GM18498 (cell line): Measurements from ENCODE around the gene PTPRT.

Experiments
- ATAC-seq: cut with Tn5 transposase; IDR thresholded peaks from one replicate; pipeline ENCODE4 v1.9.1; 2021; ENCODE audit warnings: mild to moderate bottlenecking, moderate library complexity; ENCODE audit not compliant: unreplicated experiment

Gene PTPRT

DNA sequence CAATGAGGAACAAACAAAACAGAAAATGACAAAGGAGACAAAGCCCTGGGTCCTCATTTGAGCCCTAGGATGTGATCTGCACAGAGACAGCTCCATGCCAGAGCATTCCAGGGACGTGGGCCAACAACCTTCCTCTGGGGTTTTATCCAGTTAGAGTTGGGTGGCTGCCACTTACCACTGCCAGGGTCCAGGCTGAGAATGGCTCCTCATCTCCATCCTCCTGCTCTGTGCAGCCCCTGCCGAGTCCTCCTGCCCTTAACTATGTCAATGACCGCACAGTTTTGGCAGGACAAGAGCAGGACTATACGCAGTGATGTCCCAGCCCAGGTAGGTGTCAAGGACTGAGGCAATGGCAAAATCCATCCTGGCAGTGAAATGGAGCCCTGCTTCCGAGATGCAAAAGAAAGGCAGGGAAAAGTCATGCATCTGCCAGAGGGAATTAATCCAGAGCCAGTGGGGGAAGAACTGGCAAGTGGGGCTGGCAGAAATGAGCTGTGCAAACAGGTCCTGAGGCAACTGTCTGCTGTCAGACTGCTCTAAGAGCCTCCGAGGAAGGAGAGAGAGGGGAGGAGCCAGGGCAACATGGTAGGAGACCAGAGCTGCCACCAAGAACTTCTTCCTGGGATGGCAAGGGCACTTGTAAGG, 449.4 kb downstream of the PTPRT start:
- no peak for ATAC-seq

DNA sequence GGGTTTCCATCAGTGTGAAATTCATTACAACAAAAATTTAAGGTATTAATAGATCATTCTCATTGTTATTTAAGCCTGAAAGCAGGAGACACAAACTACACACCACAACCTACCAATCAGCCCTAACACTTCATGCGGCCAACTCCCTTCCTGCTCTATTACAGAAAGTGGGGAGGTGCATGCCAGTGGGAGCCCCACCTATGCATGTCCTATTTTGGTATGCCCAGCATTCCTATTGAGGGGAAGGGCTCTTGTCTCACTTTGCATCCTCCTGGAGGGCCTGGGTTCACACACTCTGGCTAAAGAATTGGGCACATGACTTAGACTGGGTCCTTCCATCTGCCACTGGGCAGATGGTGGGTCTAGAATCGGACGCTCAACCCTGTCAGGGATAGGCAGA, 450.0 kb downstream of the PTPRT start:
- no peak for ATAC-seq

DNA sequence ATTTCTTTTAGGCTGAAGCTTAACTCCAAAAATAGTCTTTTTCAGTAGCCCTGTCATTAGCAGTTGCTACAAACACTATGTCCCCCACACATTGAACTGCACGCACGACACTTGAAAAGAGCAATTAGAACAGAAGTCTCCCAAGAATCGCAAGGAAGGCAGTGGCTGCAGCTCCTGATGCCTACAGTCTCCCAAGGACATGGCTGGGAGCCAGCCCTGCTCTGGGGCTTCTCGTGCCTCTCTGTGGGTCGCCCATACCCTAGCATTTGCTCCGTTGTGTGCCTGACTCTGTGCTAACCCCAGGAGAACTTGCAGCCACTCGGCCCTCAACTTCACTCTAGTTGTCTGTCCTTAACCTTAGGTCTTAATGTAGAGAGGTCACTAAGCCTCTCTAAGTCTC, 454.2 kb downstream of the PTPRT start:
- ATAC-seq, result no peak

DNA sequence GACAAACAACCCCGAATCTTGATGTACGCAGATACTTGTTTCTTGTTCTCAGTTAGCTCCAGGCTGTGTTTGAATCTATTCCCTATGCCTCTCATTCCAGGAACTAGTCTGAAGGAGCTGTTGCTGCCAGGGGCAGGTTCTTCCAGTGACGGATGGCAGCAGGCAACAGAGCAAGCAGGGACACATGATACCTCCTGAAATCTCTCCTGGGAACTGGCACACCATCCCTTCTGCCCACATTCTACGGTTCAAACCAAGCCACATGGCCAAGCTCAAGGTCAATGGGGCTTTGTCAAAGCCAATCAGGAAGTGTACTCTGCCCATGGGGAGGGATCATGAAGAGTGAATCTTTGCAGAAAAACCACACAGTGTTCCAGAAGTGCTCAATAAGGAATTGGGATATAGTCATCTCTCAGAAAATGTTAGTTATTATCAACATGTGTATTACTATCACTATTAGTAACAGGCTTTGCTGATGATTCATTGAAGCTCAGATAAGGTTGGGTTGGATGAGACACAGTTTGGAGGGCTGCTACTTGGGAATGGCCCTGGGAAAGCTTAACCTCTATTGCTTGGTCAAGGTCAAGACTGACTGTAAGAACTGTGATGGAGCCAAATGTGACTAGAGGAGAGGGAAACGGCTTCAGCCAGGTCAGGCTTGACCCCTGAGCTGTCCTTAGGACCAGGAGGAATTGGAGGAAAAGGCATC, 454.9 kb downstream of the PTPRT start:
- no peak for ATAC-seq

DNA sequence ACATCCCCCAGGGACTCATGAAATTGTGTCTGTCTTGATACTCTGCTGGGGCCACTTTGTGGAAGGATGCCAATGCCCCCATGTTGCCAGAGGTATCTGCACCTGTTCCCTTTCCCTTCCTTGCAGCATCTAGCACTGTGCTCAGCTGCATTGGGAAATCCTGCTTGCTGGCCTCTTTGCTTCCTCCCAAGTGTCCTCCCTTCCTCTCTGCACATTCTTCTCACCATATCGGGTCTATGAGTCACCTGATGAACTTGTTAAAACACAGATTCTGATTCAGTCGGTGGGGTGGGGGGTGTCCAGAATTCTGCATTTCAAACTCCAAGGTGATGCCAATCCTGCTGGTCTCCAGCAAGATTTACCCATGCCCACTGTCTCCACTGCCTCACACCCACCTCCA, 467.8 kb downstream of the PTPRT start:
- ATAC-seq, result no peak

DNA sequence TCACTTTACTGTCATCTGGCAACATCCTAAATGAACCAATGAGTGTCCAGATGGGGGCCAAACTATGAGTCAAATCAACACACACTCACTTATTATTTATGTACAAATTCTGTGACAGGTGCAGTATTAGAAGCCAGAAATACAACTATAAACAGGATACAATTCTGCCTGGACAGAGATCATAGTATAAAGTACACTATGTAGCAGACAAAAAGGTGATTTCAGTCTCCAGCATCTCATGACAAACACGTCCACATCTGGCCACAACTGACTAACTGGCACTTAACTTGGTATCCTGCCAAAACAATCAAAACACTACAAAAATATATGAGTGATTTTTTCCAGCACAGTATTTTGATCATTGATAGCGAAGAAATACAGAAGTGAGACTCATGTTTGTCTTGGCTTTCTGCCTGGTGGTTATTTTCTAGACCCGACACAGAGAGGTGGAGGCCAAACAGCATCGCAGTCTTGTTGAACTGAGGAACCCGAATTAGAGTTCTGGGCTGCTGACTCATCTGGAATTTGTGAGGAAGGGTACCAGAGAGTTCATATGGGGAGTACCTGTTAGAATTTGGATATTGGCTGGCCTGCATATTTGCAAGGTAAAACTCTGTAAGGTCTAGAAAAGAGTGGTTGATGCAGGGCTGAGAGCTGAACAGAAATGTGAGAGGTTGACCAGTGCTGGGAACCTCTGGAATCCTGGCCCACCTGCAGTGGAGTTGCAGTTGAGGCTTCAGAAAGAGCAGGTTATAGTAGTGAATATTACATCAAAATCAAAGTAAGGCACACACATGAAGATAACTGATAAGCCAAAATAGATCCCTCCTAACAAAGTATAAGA, 475.2 kb downstream of the PTPRT start:
- ATAC-seq, result no peak

DNA sequence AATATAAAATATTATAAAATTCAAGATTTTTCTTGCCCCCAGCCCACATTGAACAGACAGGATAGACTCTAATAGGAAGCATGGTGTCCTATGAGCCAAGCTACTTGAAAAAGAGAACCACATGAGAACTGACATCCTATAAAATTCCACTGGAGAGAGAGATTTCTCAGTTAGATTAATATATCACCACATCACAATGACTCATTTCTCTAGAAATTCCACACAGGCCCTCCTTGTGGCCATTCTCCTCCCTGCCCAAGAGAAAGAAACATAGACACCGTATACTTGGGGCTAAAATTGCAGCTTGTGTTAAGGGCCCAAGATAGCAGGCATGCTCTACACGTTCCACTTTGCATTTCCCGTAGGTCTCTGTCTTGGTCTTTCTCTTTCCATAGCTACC, 481.4 kb downstream of the PTPRT start:
- no peak for ATAC-seq

DNA sequence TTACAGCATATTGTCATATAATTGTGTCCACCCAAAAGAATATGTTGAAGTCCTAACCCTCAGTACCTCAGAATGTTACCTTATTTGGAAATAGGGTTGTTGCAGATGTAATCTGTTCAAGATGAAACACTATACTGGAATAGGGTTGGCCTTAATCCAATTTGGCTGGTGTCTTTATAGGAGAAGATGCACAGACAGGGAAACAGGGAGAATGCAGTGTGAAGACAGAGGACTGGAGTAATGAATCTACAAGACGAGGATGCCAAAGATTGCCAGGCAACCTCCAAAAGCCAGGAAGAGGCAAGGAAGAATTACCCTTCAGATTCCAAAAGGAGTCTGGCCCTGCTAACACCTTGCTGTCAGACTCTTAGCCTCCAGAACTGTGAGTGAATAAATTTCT, 482.9 kb downstream of the PTPRT start:
- no peak for ATAC-seq

DNA sequence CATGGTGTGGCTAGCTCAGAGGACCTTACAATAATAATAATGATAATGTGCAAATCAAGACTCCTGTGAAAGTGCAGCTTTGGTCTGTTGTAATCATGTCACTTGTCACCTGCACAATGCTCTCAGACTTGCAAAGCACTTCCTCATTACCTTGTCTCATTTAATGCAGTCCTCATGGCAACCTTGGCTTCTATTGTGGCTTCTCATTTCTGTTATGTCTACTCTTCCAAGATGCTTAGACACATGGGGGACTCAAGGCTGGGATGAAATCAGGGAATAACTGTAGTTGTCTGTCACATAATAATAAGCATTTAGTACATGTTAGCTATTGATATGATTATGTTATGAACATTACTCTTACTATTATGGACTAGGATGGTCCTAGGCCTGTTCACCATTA, 484.2 kb downstream of the PTPRT start:
- ATAC-seq, result no peak

DNA sequence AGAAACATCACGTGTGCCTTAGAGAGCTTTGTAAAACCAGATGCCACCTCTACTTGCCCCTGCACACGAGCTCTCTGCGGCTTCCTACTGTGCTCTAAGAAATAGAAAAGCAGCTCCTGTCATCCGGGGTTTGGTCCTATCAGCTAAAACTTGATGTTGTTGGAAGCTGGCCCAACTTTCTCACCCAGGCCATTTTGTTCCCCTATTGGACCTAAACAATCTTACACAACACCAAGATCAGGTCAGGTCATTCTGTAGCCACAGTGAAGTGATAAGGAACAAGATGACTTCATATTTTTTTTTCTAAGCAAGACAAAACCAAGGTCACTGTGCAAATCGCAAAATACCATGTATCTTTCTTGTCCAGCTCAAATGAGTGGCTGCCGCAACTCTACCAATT, 486.0 kb downstream of the PTPRT start:
- ATAC-seq, result no peak

DNA sequence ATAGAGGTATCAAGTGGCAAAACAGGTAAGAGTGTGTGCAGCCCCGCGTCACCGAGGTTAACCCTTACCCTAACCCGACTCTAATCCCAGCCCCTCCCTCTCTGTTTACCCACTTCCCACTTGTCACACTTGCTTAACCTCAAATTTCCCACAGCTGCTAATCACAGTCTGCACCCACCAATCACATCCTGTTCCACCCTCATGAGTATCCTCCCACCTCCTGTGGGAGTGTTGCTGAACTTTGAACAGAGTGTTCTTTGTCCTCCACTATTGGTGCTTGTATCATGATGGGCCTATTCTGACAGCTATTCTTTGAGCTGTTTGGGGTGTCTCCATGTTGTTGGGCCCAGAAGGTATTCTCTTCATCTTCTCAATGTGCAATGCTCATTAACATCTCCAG, 487.8 kb downstream of the PTPRT start:
- no peak for ATAC-seq

DNA sequence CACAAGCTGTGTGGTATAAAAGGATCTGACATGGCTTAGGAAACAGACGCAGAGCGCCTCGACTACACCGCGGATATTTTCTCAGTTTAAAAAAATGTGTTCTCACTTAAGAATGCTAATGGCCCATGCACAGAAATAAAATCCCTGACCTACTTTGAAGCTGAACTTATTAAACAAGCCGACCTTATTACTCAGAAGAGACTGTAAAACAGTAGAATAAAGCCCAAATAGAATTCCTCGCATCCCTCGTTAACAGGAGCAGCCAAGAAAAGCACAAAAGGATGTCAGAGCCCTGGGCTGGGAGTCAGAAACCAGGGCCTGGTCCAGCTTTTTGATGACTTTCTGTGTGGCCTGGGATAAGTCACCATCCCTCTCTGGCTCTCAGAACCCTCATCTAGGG, 489.3 kb downstream of the PTPRT start:
- ATAC-seq, result no peak

DNA sequence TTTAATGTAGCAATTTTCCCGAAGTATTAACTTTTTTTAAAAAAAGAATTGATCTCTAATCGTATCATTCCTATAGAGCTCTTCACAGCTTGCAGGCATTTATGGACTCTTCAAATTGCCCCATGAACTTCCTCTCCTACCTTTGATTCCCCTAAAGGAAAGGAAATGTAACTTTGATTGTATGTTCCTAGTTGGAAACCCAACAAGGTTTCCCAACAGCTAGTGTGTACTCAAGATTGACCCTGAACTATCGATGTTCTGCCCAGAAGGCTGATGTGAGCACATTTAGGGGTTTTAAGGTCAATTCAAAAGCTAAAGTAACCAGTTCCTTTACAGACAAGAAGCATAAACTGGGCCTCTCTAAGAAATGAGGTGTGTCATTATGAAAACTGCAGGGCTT, 491.7 kb downstream of the PTPRT start:
- no peak for ATAC-seq

DNA sequence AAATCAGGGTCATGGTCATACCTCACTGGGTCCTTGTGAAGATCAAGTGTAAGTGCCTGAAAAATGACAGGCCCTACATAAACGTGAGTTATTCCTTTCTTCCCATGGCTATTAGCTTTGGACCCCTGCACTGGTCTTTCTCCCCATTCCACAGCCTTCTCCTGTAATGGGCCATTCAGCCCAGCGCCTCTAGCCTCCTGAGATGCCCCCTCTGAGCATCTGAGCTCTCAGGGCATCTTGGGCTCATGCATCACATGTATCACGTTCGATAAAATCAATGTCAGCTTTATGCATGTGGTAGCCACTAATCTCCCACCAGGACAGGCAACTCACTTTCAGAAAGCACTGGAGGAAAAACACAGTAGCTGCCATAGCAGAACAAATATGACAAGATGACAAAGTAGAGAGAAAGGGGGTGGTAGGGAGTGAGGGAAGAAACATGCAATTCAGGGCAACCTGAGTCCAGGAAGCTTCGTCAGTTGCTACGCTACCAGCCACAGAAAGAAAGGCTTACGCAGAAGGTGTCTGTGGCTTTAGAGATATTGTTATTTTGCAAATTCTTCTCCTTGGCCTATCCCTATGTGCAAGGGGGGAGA, 498.8 kb downstream of the PTPRT start:
- ATAC-seq, result no peak

DNA sequence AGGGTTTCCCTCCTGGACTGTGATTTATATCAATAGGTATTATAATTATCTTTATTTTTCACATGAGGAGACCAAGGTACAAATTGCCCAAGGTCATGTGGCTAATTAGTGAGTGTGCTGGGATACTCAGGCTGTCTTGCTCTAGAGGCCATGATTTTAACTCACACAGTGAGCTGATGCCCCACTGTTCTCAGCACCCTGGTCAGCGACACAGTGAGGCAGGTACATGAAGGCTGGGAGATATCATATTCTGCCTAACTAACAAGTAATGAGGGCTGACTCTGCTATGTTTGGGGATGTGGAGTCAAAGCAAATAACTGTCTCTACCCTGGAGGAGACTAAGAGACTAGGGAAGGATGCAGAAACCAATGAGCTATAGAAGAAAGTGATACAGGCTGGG, 501.1 kb downstream of the PTPRT start:
- ATAC-seq, result no peak

DNA sequence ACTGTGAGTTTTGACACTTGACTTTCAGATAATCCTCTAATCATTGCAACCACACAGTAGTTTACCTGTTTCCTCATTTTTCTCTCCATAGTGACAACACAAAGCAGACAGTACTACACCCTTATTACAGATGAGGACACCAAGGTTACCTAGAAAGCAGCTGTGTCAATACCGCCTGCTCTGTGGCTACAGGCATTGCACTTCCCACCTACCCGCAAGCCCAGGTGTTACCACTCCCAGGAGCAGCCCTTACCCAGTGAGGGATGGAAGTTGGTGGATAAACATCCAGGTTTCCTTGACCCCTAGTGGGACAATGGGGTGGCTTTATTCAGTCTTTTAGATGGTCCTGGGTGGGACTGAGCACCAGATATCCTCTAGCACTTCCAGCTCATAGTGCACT, 503.6 kb downstream of the PTPRT start:
- ATAC-seq, result no peak

DNA sequence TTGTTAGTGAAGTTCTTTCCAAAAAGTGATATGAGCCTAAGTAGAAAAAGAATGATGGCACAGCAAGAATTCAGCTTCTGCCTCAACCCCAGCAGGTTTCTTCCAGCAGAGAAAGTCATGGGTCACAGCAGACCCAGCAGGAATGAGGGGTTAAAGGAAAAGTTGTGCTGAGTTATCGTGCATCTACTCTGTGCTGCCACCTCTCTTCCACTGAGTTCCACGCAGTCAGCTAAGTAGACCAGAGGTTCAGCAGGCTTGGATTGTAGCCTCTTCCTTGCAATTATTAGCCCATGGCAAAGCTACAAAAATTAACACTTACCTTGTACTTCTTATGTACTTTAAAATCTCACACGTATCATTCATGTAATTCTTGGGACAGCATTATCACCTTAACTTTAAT, 510.8 kb downstream of the PTPRT start:
- no peak for ATAC-seq

DNA sequence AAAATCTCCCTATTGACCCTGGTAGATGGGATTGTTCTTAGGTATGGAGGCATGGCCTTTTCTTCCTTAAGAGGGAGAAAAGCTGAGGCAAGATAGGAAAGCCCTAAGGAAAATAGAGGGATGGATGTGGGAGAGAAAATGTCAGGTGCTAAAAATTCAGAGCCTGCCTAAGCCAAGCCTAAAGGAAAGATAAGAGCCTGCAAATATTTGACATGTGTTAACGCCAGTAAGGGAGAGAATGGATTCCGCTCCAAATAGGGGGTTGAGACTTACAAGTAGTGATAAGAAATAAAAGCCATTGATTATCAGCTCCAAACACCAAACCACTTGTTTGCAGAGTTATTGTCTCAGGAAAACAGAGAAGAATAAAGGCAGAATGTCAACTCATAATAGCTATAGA, 533.6 kb downstream of the PTPRT start:
- no peak for ATAC-seq

DNA sequence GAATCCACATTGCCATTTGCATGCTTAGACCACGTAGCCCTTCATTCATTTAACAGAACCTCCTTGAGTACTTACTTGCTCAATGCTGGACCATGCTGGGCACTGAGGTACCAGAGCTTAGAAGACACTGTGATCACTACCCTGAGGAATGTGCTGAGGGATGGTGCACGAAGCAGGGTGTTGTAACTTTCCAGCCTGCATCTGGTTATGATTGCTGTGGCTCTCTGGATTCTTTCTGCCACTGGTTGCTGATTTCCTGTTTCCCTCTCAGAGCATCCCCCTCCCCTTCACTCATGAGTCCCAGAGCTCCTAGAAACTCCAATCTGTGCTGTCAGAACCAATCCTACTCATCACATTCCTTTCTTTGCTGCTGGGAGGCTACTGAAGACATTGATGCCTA, 537.4 kb downstream of the PTPRT start:
- ATAC-seq, result no peak

DNA sequence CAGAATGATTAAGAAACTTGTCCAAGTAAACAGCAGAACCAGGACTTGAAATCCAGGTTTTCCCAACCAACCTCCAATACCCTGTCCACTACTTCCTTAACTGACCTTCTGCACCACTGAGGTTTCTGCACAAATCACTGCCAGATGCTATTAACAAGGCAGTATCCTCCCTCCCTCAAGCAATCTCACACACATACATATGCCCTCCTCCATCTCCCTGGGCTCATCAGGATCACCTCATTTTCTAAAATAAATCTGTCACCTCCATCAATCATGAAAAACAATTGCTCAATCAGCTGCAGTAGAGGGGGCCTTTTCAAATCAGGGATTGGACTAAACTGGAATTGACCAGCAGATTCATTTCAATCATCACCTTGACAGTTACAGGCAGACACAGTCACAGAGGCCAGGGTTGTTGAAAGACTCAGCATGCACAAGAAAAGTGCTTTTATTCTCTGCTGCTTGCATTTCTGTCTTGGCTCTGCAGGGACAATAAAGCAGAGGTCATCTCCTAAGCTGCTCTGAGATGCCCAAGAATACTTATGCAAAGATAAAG, 539.4 kb downstream of the PTPRT start:
- ATAC-seq, result no peak

DNA sequence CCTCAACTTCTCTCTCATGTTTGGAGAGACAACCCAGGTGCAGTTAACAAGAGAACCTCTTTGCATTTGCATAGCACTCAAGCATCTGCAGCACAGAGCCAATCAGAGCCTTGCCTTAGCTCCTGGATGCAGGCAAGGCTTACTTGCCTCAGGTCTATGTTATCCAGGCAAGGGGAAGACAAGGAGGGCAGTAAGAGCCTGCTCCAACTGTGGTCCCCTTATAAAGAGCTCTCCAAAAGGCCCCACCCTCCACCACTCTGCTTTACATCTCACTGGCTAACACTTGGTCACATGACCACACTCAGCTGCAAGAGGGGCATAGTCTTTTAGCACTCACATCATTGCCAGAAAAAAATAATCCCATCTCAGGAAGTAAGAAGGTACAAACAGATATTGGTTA, 540.0 kb downstream of the PTPRT start:
- no peak for ATAC-seq
